ENCODE results near the gene SUPT6H. TPM values are rescaled to one million over a fixed set of nuclear protein-coding genes. Genes with fewer than 3 reads are reported as not detected.
A peak's percentile ranks its signal among the peaks of the same experiment; 100 is the strongest.
"Not testable (repeated sequence)": the region's sequence is repeated elsewhere in the genome, so short reads cannot be mapped to it uniquely, and the experiment has no call there.

The SUPT6H gene
- total and polyA plus RNA-seq, 2 of the 8 experiments (the other 6 are each of a cell fraction or from before 2014, with no cell fraction given), result 32.0 to 59.9 TPM

DNA sequence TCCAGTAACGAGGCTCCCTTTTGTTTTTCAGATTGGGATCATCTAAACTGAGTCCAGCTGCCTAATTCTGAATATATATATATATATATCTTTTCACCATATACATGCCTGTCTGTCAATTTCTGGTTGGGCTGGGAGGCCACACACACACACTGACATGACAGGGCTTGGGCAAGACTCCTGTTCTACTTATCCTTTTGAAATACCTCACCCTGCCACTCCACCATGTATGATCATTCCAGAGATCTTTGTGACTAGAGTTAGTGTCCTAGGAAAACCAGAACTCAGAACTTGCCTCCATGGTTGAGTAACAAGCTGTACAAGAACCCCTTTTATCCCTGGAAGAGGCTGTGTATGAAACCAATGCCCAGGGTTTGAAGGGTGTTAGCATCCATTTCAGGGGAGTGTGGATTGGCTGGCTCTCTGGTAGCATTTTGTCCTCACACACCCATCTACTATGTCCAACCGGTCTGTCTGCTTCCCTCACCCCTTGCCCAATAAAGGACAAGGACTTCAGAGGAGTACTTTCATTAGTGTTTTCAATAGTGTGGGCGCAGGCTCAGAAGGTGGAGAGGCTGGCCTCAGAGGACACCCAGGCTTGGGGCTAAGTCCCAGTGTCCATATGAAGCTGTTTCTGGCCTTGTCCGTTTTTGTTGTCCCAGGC lies 62.0 kb downstream of the SUPT6H start:
- peaks cover 5 to 37% of the 10 kb centered on the region in 2 experiments; a peak in 3 of 4 replicates for H3K79me2 ChIP-seq (ENCODE audit: control insufficient read depth in 1 of 2, insufficient read depth in 2 of 2, low read length in 2 of 2)
- peak overlapping the region in 2 of 4 experiments; percentile 57 to 81; a peak in 3 of 8 replicates for H3K4me3 ChIP-seq (ENCODE audit: extremely low read depth in 1 of 4, insufficient read depth in 2 of 4, low read depth in 3 of 4, low read length in 4 of 4)
- ChIA-PET CTCF (ENCODE audit: partially characterized antibody) (interaction anchor here (1.2 to 16.9 kb wide), 3 partner anchors 26 to 188 kb away, joined by 4 to 316 read pairs (median 4); no protein-coding TSS in a partner anchor), POLR2A (ENCODE audit: partially characterized antibody) (interaction anchor here (0.7 to 17.6 kb wide), 18 partner anchors 10 to 407 kb away, joined by 3 to 813 read pairs (median 8); partner anchors contain the start of genes BLTP2, DHRS13, FAM222B and FLOT2)
- H3K23ac ChIP-seq (ENCODE audit: insufficient read length); H2BK120ac ChIP-seq (replicated peaks; ENCODE audit: low read depth, low read length); H2BK15ac ChIP-seq (ENCODE audit: low read length); H3K27me3 ChIP-seq (replicated peaks in 1 of 4; ENCODE audit: control insufficient read depth in 3 of 4, extremely low read depth in 1 of 4, insufficient read depth in 3 of 4, low read length in 3 of 4); H3K9ac ChIP-seq (replicated peaks in 1 of 4; ENCODE audit: extremely low read depth in 1 of 4, low read depth in 3 of 4, low read length in 3 of 4); H4K8ac ChIP-seq (ENCODE audit: extremely low read depth, insufficient read depth, low read length); H2BK5ac ChIP-seq (ENCODE audit: low read depth, low read length); DNase-seq (ENCODE audit: low read depth in 1 of 2, low spot score in 2 of 2); H4K91ac ChIP-seq (replicated peaks; ENCODE audit: insufficient read length, low read length); H3K4ac ChIP-seq (replicated peaks; ENCODE audit: insufficient read length, low read depth, low read length); H2AFZ ChIP-seq (ENCODE audit: low read length); H2AK5ac ChIP-seq (ENCODE audit: low read depth, low read length); H3K79me1 ChIP-seq (ENCODE audit: low read depth, low read length); H4K5ac ChIP-seq (ENCODE audit: insufficient read length, low read depth, low read length); H3K56ac ChIP-seq (replicated peaks; ENCODE audit: insufficient read length, low read depth, low read length); H3K27ac ChIP-seq (ENCODE audit: low read depth, low read length); H3K18ac ChIP-seq (ENCODE audit: extremely low read depth, low read length); H3K9me3 ChIP-seq (ENCODE audit: insufficient read depth in 2 of 2, low read depth in 1 of 2, low read length in 1 of 2); H2BK12ac ChIP-seq (ENCODE audit: low read depth, low read length); FAIRE-seq; H2BK20ac ChIP-seq (ENCODE audit: low read length); H3K14ac ChIP-seq (ENCODE audit: insufficient read length): not testable (repeated sequence)
- peaks cover 6 to 19% of the 10 kb centered on the region in 2 experiments for H4K20me1 ChIP-seq (replicated peaks in 1 of 2; ENCODE audit: control insufficient read depth in 1 of 2, insufficient read depth in 2 of 2, low read length in 2 of 2)
- H3K36me3 ChIP-seq (ENCODE audit: control insufficient read depth in 2 of 4, insufficient read depth in 4 of 4, low read length in 3 of 4), result peaks cover 19 to 49% (median 36%) of the 10 kb centered on the region in 4 experiments
- H3K23me2 ChIP-seq (ENCODE audit: low read depth, low read length), result peaks cover 24% of the 10 kb centered on the region
- H3K4me2 ChIP-seq (ENCODE audit: insufficient read depth in 1 of 2, low read depth in 2 of 2, low read length in 2 of 2), result peak overlapping the region; percentile 85 to 95
- peaks cover 0 to 15% (median 6%) of the 10 kb centered on the region in 4 experiments; a peak in 6 of 7 replicates for H3K4me1 ChIP-seq (replicated peaks in 1 of 4; ENCODE audit: control insufficient read depth in 3 of 4, insufficient read depth in 4 of 4, low read length in 3 of 4)
- 83% methylated on average over 4 of the region's 4 CpGs; no CpG with 5 or more reads in 1 of the 2 experiments for WGBS, 2 experiments (ENCODE audit: extremely low coverage in 1 of 2, insufficient coverage in 1 of 2, insufficient read length in 1 of 2, insufficient replicate concordance in 2 of 2, low coverage in 1 of 2, low lambda C conversion rate in 2 of 2, missing lambda C conversion rate in 1 of 2)

Data from H1 (cell line).